K562 (cell line): ENCODE measurements around the gene SLC12A9. TPM values are rescaled to one million over a fixed set of nuclear protein-coding genes. Genes with fewer than 3 reads are reported as not detected.
A peak's percentile ranks its signal among the peaks of the same experiment; 100 is the strongest.

Experiments used
- AFF1 ChIP-seq, 2 experiments: fragments of 450-650 bp; IDR thresholded peaks; 2 replicates each; pipeline ENCODE4 v1.6.1; 2018; ENCODE audit warnings: mild to moderate bottlenecking in 2 of 2, low read depth in 1 of 2; ENCODE audit not compliant: partially characterized antibody in 2 of 2
- DPF2 ChIP-seq: fragments of 450-650 bp; IDR thresholded peaks from 2 replicates; pipeline ENCODE4 v1.6.1; 2016
- E2F6 ChIP-seq, 2 experiments: IDR thresholded peaks; 2 replicates each; pipeline ENCODE4 v1.6.1; 2011; ENCODE audit warnings: borderline replicate concordance in 1 of 2, control low read depth in 1 of 2, low read depth in 1 of 2, low read length in 1 of 2, mild to moderate bottlenecking in 1 of 2, mixed read lengths in 1 of 2, moderate library complexity in 1 of 2; ENCODE audit not compliant: insufficient read depth in 1 of 2, insufficient read length in 1 of 2, poor library complexity in 1 of 2, severe bottlenecking in 1 of 2; ENCODE audit errors: extremely low read depth in 1 of 2
- FOXK1 ChIP-seq: sonication (generic); formaldehyde crosslinking; IDR thresholded peaks from 2 replicates; pipeline ENCODE4 v1.8.0; 2022; ENCODE audit warnings: missing genetic modification reagents, mild to moderate bottlenecking, borderline replicate concordance
- HEY1 ChIP-seq: fragments of 250-450 bp; sonication (Bioruptor Pico); IDR thresholded peaks from 2 replicates; pipeline ENCODE4 v1.5.0; 2020; ENCODE audit warnings: mild to moderate bottlenecking, moderate library complexity, borderline replicate concordance
- MEIS2 ChIP-seq: fragments of 450-650 bp; IDR thresholded peaks from 2 replicates; pipeline ENCODE4 v1.6.1; 2014; ENCODE audit warnings: mild to moderate bottlenecking; ENCODE audit not compliant: partially characterized antibody
- MIER1 ChIP-seq: fragments of 450-650 bp; IDR thresholded peaks from 2 replicates; pipeline ENCODE4 v1.6.1; 2016; ENCODE audit warnings: antibody characterized with exemption, mild to moderate bottlenecking, low read depth
- PCBP1 ChIP-seq: fragments of 200-400 bp; formaldehyde crosslinking; IDR thresholded peaks from 2 replicates; pipeline ENCODE4 v1.6.1; 2018; ENCODE audit warnings: mild to moderate bottlenecking, low read depth, low read length; ENCODE audit not compliant: poor library complexity, severe bottlenecking
- POLR2AphosphoS2 ChIP-seq: IDR thresholded peaks from 2 replicates; pipeline ENCODE4 v1.6.1; 2012; ENCODE audit warnings: low read length, improper control_type of control experiment
- SIN3A ChIP-seq, 2 experiments: fragments of 150-350 bp in 1 of 2; IDR thresholded peaks; 2 replicates each; pipeline ENCODE4 v1.6.1; 2011 to 2016; ENCODE audit warnings: borderline replicate concordance in 2 of 2, low read depth in 2 of 2, low read length in 2 of 2, mild to moderate bottlenecking in 2 of 2, moderate library complexity in 2 of 2; ENCODE audit not compliant: control insufficient read depth in 1 of 2
- VEZF1 ChIP-seq: fragments of 200-800 bp; sonication (Bioruptor generic); IDR thresholded peaks from 2 replicates; pipeline ENCODE4 v1.6.1; 2017; ENCODE audit warnings: missing genetic modification characterization, missing compliant biosample characterization
- YBX1 ChIP-seq: fragments of 450-650 bp; IDR thresholded peaks from 2 replicates; pipeline ENCODE4 v1.7.1; 2016; ENCODE audit warnings: mild to moderate bottlenecking
- ZNF165 ChIP-seq: fragments of 250-450 bp; sonication (Bioruptor Pico); IDR thresholded peaks from 2 replicates; pipeline ENCODE4 v1.4.0; 2020; ENCODE audit warnings: borderline replicate concordance
- ZNF354B ChIP-seq: fragments of 250-450 bp; sonication (Bioruptor Pico); IDR thresholded peaks from 2 replicates; pipeline ENCODE4 v1.4.0; 2020
- ZNF384 ChIP-seq: IDR thresholded peaks from 2 replicates; pipeline ENCODE4 v1.6.1; 2012; ENCODE audit warnings: low read depth, low read length, improper control_type of control experiment
- ZNF639 ChIP-seq, 2 experiments: fragments of 200-800 bp in 1 of 2; sonication (Bioruptor generic) in 1 of 2; sonication (generic) in 1 of 2; formaldehyde crosslinking in 1 of 2; IDR thresholded peaks in 1 of 2; conservative IDR thresholded peaks in 1 of 2; 2 replicates each; pipeline versions ENCODE4 v1.5.0 to v1.6.1; 2016 to 2020; ENCODE audit warnings: missing compliant biosample characterization in 1 of 2, missing genetic modification characterization in 1 of 2, missing genetic modification reagents in 1 of 2
- polyA plus RNA-seq, 8 experiments: library from polyadenylated mRNA; depleted of rRNA in 4 of 8; stranded (reverse) in 5 of 8; unstranded in 3 of 8; fragments of >200 nt; fragmentation: Nextera tagmentation in 2 of 8; fragmentation: Illumina TruSeq in 1 of 8; extraction: Ambion mirVana in 2 of 8; extraction: Trizol in 1 of 8; gene quantifications; 2 replicates each; pipeline versions ENCODE4 v1.2.1 to v1.2.3, GENCODE V29; 2011 to 2014; ENCODE audit warnings: inconsistent platforms in 1 of 8, missing spikeins in 1 of 8
- total RNA-seq, 7 experiments: library from RNA; depleted of rRNA in 6 of 7; stranded (reverse); fragments of >200 nt in 6 of 7; fragmentation: Illumina TruSeq in 2 of 7; extraction: Trizol in 2 of 7; gene quantifications; 2 replicates each; pipeline versions ENCODE4 v1.2.1 to v1.2.3, GENCODE V29; 2011 to 2021; ENCODE audit warnings: low replicate concordance in 1 of 7

The SLC12A9 gene
- total and polyA plus RNA-seq, 9 of the 15 experiments (the other 6 are each of a cell fraction or from before 2014, with no cell fraction given) = 0.06 to 20.2 (median 10.7) TPM

GRCh38 chr7:100887516-100888290 is 35.2 kb downstream of the SLC12A9 start (continued):
- TF ChIP-seq E2F6 (IDR thresholded peaks at IDR 0.05; ENCODE audit: borderline replicate concordance in 1 of 2, extremely low read depth in 1 of 2, insufficient read depth in 1 of 2, insufficient read length in 1 of 2, low read depth in 1 of 2, low read length in 1 of 2, poor library complexity in 1 of 2, severe bottlenecking in 1 of 2) = no peak
- TF ChIP-seq SIN3A (IDR thresholded peaks at IDR 0.05; ENCODE audit: borderline replicate concordance in 2 of 2, control insufficient read depth in 1 of 2, low read depth in 2 of 2, low read length in 2 of 2) = no peak; a peak in 1 of 4 replicates
- no peak for TF ChIP-seq YBX1
- 0 out of 2 replicates have a peak, but pooled peaks have one; percentile 64 for TF ChIP-seq POLR2AphosphoS2
- TF ChIP-seq FOXK1 (CRISPR knock-in tag) = no peak
- TF ChIP-seq HEY1 (CRISPR knock-in tag) = no peak
- TF ChIP-seq ZNF165 (CRISPR knock-in tag) = no peak
- TF ChIP-seq ZNF354B = no peak
- TF ChIP-seq ZNF384 = no peak; the same call in 1 of the 2 replicates
- TF ChIP-seq VEZF1 = peak; percentile 31; the same call in 1 of the 2 replicates
- TF ChIP-seq PCBP1 = no peak
- peak in 1 of 2 experiments; percentile 71; a peak in 1 of 4 replicates for TF ChIP-seq ZNF639 (CRISPR knock-in tag; conservative IDR thresholded peaks at IDR 0.05 in 1 of 2, IDR thresholded peaks at IDR 0.05 in 1 of 2)
- TF ChIP-seq MEIS2 = no peak
- peak; percentile 30; the same call in 1 of the 2 replicates for TF ChIP-seq DPF2
- no peak for TF ChIP-seq AFF1 (IDR thresholded peaks at IDR 0.05; ENCODE audit: low read depth in 1 of 2, partially characterized antibody in 2 of 2)
- no peak for TF ChIP-seq MIER1
